Gastroesophageal sphincter (tissue), 3 donors: Measurements from ENCODE around the gene PRDM15.

ENCODE experiments used
- POLR2A ChIP-seq, 2 donors: fragments of 450-650 bp; IDR thresholded peaks; one replicate each; pipeline ENCODE4 v1.6.1; 2017; ENCODE audit warnings: antibody characterized with exemption in 2 of 2, mild to moderate bottlenecking in 2 of 2, moderate library complexity in 1 of 2
- TF ChIP-seq, protein P1 (sequence below), 4 experiments: fragments of 200-600 bp in 2 of 4; fragments of 450-650 bp in 2 of 4; sonication (generic) in 1 of 4; IDR thresholded peaks; one replicate each; pipeline ENCODE4 v1.5.1; 2017 to 2019; ENCODE audit warnings: antibody characterized with exemption in 4 of 4, mild to moderate bottlenecking in 2 of 4, moderate library complexity in 2 of 4

DNA sequence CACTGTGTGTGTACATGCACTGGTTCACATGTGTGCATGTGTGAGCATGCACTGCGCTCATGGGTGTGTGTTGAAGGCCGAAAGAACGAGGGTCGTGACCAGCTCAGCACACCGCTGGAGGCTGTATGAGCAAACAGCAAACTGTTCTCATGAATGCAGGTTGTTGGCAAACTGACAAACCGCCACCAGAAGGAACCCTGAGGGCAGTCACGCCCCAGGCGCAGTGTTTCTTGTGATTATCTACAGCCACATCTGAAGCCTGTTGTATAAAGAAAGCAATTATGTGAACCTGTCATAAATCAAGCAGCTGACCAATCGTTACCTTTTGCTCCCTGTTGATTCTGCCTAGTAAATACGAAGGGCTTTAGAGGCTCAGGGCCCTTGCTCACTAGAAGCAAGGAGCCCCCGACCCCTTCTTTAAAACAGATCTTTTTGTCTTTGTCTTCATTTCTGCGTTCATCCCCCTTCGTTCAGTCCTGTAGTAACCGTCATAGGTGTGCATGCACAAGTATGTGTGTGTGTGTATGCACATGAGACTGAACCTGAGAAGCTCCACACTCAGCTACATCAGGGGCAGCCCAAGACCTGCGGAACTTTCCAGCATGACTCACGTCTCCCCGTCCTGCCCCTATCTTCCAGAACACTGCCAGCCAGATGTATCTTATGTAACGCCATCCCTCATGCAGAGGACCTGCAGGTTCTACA is 95.5 kb downstream of the PRDM15 start:
- TF ChIP-seq, protein P1, sequence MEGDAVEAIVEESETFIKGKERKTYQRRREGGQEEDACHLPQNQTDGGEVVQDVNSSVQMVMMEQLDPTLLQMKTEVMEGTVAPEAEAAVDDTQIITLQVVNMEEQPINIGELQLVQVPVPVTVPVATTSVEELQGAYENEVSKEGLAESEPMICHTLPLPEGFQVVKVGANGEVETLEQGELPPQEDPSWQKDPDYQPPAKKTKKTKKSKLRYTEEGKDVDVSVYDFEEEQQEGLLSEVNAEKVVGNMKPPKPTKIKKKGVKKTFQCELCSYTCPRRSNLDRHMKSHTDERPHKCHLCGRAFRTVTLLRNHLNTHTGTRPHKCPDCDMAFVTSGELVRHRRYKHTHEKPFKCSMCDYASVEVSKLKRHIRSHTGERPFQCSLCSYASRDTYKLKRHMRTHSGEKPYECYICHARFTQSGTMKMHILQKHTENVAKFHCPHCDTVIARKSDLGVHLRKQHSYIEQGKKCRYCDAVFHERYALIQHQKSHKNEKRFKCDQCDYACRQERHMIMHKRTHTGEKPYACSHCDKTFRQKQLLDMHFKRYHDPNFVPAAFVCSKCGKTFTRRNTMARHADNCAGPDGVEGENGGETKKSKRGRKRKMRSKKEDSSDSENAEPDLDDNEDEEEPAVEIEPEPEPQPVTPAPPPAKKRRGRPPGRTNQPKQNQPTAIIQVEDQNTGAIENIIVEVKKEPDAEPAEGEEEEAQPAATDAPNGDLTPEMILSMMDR (IDR thresholded peaks at IDR 0.05), result no peak
- TF ChIP-seq POLR2A (IDR thresholded peaks at IDR 0.05), result no peak
